Smooth muscle cell (in vitro differentiated cells): ENCODE results near the gene UMAD1. TPM values are rescaled to one million over a fixed set of nuclear protein-coding genes. Genes with fewer than 3 reads are reported as not detected.
A peak's percentile ranks its signal among the peaks of the same experiment; 100 is the strongest.

ENCODE experiments used
- DNase-seq: peaks from one replicate; lab custom pipeline; 2025; ENCODE audit not compliant: unreplicated experiment; lab: John Stamatoyannopoulos, UW
- H2AFZ ChIP-seq: fragments of 200-600 bp; sonication (generic); 2 replicates; pipeline ENCODE4 v1.6.0; 2016; ENCODE audit warnings: antibody characterized with exemption, low read depth, mild to moderate bottlenecking
- H3F3A ChIP-seq: fragments of 200-600 bp; sonication (generic); 2 replicates; pipeline ENCODE4 v1.6.0; 2017; ENCODE audit warnings: antibody characterized with exemption, low read depth
- H3K27ac ChIP-seq: fragments of 200-600 bp; sonication (generic); 2 replicates; pipeline ENCODE4 v1.5.1; 2016; ENCODE audit warnings: low read depth, mild to moderate bottlenecking
- H3K27me3 ChIP-seq: fragments of 200-600 bp; sonication (generic); 2 replicates; pipeline ENCODE4 v1.6.1; 2016; ENCODE audit warnings: low read depth, mild to moderate bottlenecking
- H3K36me3 ChIP-seq: fragments of 200-600 bp; sonication (generic); 2 replicates; pipeline ENCODE4 v1.5.1; 2016; ENCODE audit warnings: low read depth
- H3K4me1 ChIP-seq: fragments of 200-600 bp; sonication (generic); 2 replicates; pipeline ENCODE4 v1.5.1; 2016; ENCODE audit warnings: low read depth
- H3K4me2 ChIP-seq: fragments of 200-600 bp; sonication (generic); 2 replicates; pipeline ENCODE4 v1.6.0; 2016; ENCODE audit warnings: mild to moderate bottlenecking
- H3K4me3 ChIP-seq: fragments of 200-600 bp; sonication (generic); 2 replicates; pipeline ENCODE4 v1.5.1; 2016; ENCODE audit warnings: mild to moderate bottlenecking
- H3K79me2 ChIP-seq: fragments of 200-600 bp; sonication (generic); 2 replicates; pipeline ENCODE4 v1.6.0; 2016; ENCODE audit warnings: low read depth, mild to moderate bottlenecking
- H3K9ac ChIP-seq: fragments of 200-600 bp; sonication (generic); 2 replicates; pipeline ENCODE4 v1.6.0; 2016; ENCODE audit warnings: low read depth
- H3K9me3 ChIP-seq: fragments of 200-600 bp; sonication (generic); replicated peaks from 2 replicates; pipeline ENCODE4 v1.5.1; 2016; ENCODE audit warnings: low read depth
- H4K20me1 ChIP-seq: fragments of 200-600 bp; sonication (generic); 2 replicates; pipeline ENCODE4 v1.6.0; 2016; ENCODE audit warnings: low read depth
- WGBS: methylation state at CpG from one replicate; pipeline ENCODE4 v1.1.7; 2016; ENCODE audit warnings: low lambda C conversion rate; 5-methylcytosine and 5-hydroxymethylcytosine counted together
- polyA plus RNA-seq: library from polyadenylated mRNA; unstranded; fragments of >200 nt; fragmentation: Nextera tagmentation; extraction: Ambion mirVana; gene quantifications from 2 replicates; pipeline ENCODE4 v1.2.1, GENCODE V29; 2016
- total RNA-seq: library from RNA; depleted of rRNA; stranded (reverse); fragments of >200 nt; gene quantifications from 2 replicates; pipeline ENCODE4 v1.2.3, GENCODE V29; 2014
- TF ChIP-seq, protein P1 (sequence below): fragments of 200-600 bp; sonication (generic); IDR thresholded peaks from 2 replicates; pipeline ENCODE4 v1.5.1; 2017; ENCODE audit warnings: borderline replicate concordance, mild to moderate bottlenecking, antibody characterized with exemption; ENCODE audit not compliant: insufficient read depth, poor library complexity, severe bottlenecking

The UMAD1 gene
- total and polyA plus RNA-seq, 2 experiments from 2014 or later, result 13.7 to 24.3 TPM

DNA sequence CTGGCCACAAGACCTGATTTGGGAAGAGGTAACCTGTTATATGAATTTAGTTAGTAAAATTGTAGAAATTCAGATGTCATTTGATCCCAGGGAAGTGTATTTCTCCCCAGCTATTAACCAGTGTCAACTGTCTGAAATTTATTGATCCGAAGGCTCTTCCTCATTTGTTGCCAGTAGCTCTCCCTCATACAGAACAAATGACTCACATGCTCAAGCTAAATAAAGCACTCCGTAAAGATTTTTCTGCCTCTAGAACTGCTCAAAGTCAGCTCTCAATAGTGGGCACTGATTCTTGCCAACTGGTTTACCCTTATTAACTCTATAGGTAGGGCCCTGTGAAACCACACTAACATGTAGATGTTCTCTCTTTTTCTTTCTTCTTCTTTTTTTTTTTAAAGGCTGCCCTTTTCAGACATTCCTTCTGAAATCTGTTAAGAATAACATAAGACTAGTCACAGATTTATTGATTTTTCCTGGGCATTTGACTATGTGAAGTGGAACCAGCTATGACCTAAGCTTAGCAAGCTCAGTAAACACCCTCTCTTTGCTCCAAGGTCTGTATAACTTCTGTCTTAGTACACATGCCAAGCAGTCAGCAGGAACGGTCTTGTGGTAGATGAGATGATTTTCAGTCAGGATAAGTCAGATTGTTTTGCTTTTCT, 56.0 kb downstream of the UMAD1 start:
- Histone ChIP-seq H3K27ac (peak overlapping the region; percentile 79), H3K79me2 (peaks cover 3% of the 10 kb centered on the region), H3K27me3 (no peaks in the 10 kb centered on the region), H3K9ac (no peak overlapping the region), H3F3A (peaks cover 8% of the 10 kb centered on the region), H4K20me1 (no peaks in the 10 kb centered on the region), H3K36me3 (no peaks in the 10 kb centered on the region), H3K4me1 (peaks cover 28% of the 10 kb centered on the region), H3K4me3 (no peak overlapping the region), H3K9me3 (no peaks in the 10 kb centered on the region), H3K4me2 (peak overlapping the region; percentile 69), H2AFZ (peak overlapping the region; percentile 48)
- TF ChIP-seq, protein P1, sequence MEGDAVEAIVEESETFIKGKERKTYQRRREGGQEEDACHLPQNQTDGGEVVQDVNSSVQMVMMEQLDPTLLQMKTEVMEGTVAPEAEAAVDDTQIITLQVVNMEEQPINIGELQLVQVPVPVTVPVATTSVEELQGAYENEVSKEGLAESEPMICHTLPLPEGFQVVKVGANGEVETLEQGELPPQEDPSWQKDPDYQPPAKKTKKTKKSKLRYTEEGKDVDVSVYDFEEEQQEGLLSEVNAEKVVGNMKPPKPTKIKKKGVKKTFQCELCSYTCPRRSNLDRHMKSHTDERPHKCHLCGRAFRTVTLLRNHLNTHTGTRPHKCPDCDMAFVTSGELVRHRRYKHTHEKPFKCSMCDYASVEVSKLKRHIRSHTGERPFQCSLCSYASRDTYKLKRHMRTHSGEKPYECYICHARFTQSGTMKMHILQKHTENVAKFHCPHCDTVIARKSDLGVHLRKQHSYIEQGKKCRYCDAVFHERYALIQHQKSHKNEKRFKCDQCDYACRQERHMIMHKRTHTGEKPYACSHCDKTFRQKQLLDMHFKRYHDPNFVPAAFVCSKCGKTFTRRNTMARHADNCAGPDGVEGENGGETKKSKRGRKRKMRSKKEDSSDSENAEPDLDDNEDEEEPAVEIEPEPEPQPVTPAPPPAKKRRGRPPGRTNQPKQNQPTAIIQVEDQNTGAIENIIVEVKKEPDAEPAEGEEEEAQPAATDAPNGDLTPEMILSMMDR, result no peak
- 19% methylated on average over 3 of the region's 3 CpGs for WGBS
- no peak for DNase-seq

DNA sequence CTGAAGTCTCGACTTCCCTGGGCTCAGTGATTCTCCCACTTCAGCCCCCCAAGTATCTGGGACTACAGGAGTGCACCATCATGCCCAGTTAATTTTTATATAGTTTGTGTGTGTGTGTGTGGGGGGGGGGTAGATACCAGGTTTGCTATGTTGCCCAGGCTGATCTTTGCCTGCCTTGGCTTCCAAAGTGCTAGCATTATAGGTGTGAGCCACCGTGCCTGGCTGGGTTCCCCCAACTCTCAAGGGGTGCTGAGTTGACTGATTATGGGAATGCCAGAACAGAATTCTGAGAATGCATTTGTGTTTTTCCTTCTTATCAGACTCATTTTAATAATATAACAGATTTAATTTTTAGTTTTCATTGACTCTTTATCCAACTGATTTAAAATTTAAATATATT, 58.4 kb downstream of the UMAD1 start:
- no peak overlapping the region for H3K4me2 ChIP-seq
- H2AFZ ChIP-seq, result no peak overlapping the region
- peaks cover 26% of the 10 kb centered on the region for H3K4me1 ChIP-seq
- WGBS, result 89% methylated on average over 2 of the region's 2 CpGs
- H3K9me3 ChIP-seq, result no peaks in the 10 kb centered on the region
- TF ChIP-seq, protein P1, result no peak
- no peak for DNase-seq
- H3K79me2 ChIP-seq, result peaks cover 8% of the 10 kb centered on the region
- H3K4me3 ChIP-seq, result no peak overlapping the region
- H3K9ac ChIP-seq, result no peak overlapping the region
- H3F3A ChIP-seq, result peaks cover 12% of the 10 kb centered on the region
- H3K27me3 ChIP-seq, result no peaks in the 10 kb centered on the region
- H3K27ac ChIP-seq, result peak overlapping the region; percentile 54
- H3K36me3 ChIP-seq, result no peaks in the 10 kb centered on the region
- H4K20me1 ChIP-seq, result no peaks in the 10 kb centered on the region

DNA sequence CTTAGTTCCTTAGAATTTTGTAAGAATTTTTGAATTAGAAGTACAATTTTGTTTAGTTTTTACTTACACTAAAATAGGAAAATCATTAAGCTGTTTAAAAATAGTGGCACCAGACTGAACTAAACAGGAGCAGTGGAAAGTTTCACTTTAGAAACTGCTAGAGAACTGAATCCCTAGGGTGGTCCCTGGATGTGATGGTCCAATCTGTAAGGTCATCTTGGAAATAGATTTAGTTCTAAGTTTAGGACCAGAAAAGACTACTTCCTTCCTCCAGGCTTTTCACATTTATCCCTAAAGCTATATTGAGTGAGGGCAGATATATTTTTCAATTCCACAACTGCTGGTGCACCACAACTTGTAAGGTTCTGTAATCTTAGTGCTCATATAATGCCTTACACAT, 58.8 kb downstream of the UMAD1 start:
- peaks cover 23% of the 10 kb centered on the region for H3K4me1 ChIP-seq
- H3K27me3 ChIP-seq, result no peaks in the 10 kb centered on the region
- H3K36me3 ChIP-seq, result no peaks in the 10 kb centered on the region
- peak overlapping the region; percentile 70 for H3K4me2 ChIP-seq
- peak overlapping the region; percentile 9 for H2AFZ ChIP-seq
- peaks cover 9% of the 10 kb centered on the region for H3K79me2 ChIP-seq
- no peaks in the 10 kb centered on the region for H4K20me1 ChIP-seq
- peaks cover 12% of the 10 kb centered on the region for H3F3A ChIP-seq
- no peak overlapping the region for H3K9ac ChIP-seq
- H3K9me3 ChIP-seq, result no peaks in the 10 kb centered on the region
- peak overlapping the region; percentile 54 for H3K27ac ChIP-seq
- DNase-seq, result no peak
- H3K4me3 ChIP-seq, result no peak overlapping the region
- TF ChIP-seq, protein P1, result no peak

DNA sequence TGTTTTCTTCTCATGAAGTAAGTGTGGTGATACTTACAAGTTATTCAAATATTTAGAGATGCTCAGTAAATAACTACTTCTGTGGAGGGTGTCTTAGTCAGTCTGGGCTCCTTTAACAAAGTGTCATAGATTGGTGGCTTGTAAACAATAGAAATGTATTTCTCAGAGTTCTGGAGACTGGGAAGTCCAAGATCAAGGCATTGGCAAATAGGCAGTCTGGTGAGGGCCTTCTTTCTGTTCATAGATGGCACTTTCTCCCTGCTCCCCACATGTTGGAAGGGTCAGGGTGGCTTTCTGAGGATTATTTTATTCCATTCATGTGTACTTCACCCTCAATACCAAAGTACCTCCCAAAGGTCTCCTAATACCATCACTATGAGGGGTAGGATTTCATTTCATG, 59.4 kb downstream of the UMAD1 start:
- Histone ChIP-seq H2AFZ (no peak overlapping the region), H3F3A (peaks cover 12% of the 10 kb centered on the region), H3K9me3 (no peaks in the 10 kb centered on the region), H3K4me2 (peak overlapping the region; percentile 70), H3K4me3 (no peak overlapping the region), H3K4me1 (peaks cover 25% of the 10 kb centered on the region), H3K27ac (peak overlapping the region; percentile 54), H4K20me1 (no peaks in the 10 kb centered on the region), H3K36me3 (no peaks in the 10 kb centered on the region), H3K79me2 (peaks cover 9% of the 10 kb centered on the region), H3K9ac (no peak overlapping the region), H3K27me3 (no peaks in the 10 kb centered on the region)
- DNase-seq, result no peak
- TF ChIP-seq, protein P1, result no peak
